ENCODE data around the gene NDUFB11. TPM values are rescaled to one million over a fixed set of nuclear protein-coding genes. Genes with fewer than 3 reads are reported as not detected.

Gene NDUFB11
- total and polyA plus RNA-seq, 9 of the 15 experiments (the other 6 are each of a cell fraction or from before 2014, with no cell fraction given): 20.9 to 269 (median 86.8) TPM

GRCh38 chrX:47129899-47130358, 14.6 kb downstream of the NDUFB11 start:
- H3K9ac ChIP-seq (ENCODE audit: insufficient read depth in 1 of 2, low read depth in 2 of 2, low read length in 2 of 2): peak overlapping the region in 1 of 2 experiments; percentile 38; a peak in 1 of 4 replicates
- peak overlapping the region; percentile 46; the same call in 1 of the 2 replicates for H3K4me2 ChIP-seq (ENCODE audit: insufficient read depth, low read length)
- peak overlapping the region; percentile 26; the same call in 1 of the 2 replicates for H2AFZ ChIP-seq (ENCODE audit: low read depth, low read length)
- ATAC-seq (no peak), FAIRE-seq (no peak), DNase-seq (ENCODE audit: extremely low read depth in 1 of 4, low spot score in 3 of 4) (no peak)
- no peaks in the 10 kb centered on the region for H3K9me1 ChIP-seq (ENCODE audit: control insufficient read depth, insufficient read depth, low read length)
- H3K27ac ChIP-seq (ENCODE audit: extremely low read depth, low read depth, low read length): 0 out of 3 replicates have a peak overlapping the region, but pooled peaks have one; percentile 31
- ChIA-PET POLR2A (interaction anchor here (0.6 to 2.4 kb wide), 5 partner anchors 9 to 17 kb away, joined by 3 to 10 read pairs (median 4); partner anchors contain the start of genes NDUFB11 and RBM10), CTCF (ENCODE audit: low intra/inter-chr PET ratio) (no interaction called here)
- TF ChIP-seq RBM34 (IDR thresholded peaks at IDR 0.05; ENCODE audit: borderline replicate concordance, insufficient read depth, low read length) (no peak), MAFF (IDR thresholded peaks at IDR 0.05; ENCODE audit: low read length) (peak; percentile 55), EGR1 (conservative IDR thresholded peaks at IDR 0.05) (no peak), BDP1 (IDR thresholded peaks at IDR 0.05; ENCODE audit: insufficient read depth, insufficient read length) (no peak), NR2F6 (CRISPR knock-in tag; IDR thresholded peaks at IDR 0.05) (no peak), XRCC5 (IDR thresholded peaks at IDR 0.05; ENCODE audit: low read depth, low read length) (no peak), MLLT1 (IDR thresholded peaks at IDR 0.05) (no peak), ZBTB7A (IDR thresholded peaks at IDR 0.05; ENCODE audit: borderline replicate concordance, control insufficient read depth, low read depth, low read length) (peak; percentile 32; the same call in 1 of the 2 replicates), GATAD2B (IDR thresholded peaks at IDR 0.05; ENCODE audit: borderline replicate concordance) (no peak), HNRNPLL (IDR thresholded peaks at IDR 0.05; ENCODE audit: low read depth, low read length, poor library complexity, severe bottlenecking) (no peak), C11orf30 (IDR thresholded peaks at IDR 0.05; ENCODE audit: low read depth) (peak; percentile 60; the same call in 1 of the 2 replicates), MAFG (tag; conservative IDR thresholded peaks at IDR 0.05) (peak; percentile 42), CREB1 (IDR thresholded peaks at IDR 0.05) (no peak), CREB1 (CRISPR knock-in tag; IDR thresholded peaks at IDR 0.05) (no peak), CCNT2 (IDR thresholded peaks at IDR 0.05; ENCODE audit: borderline replicate concordance, extremely low read depth, insufficient read length, low read depth, low read length) (no peak), SNIP1 (IDR thresholded peaks at IDR 0.05; ENCODE audit: low read depth) (no peak), ZNF316 (IDR thresholded peaks at IDR 0.05) (peak; percentile 79), RBBP5 (IDR thresholded peaks at IDR 0.05; ENCODE audit: borderline replicate concordance, insufficient read depth, low read length, poor library complexity, severe bottlenecking) (no peak), KDM2B (CRISPR knock-in tag; IDR thresholded peaks at IDR 0.05) (no peak), ZNF780A (CRISPR knock-in tag; IDR thresholded peaks at IDR 0.05) (no peak)
- TF ChIP-seq, protein P1, sequence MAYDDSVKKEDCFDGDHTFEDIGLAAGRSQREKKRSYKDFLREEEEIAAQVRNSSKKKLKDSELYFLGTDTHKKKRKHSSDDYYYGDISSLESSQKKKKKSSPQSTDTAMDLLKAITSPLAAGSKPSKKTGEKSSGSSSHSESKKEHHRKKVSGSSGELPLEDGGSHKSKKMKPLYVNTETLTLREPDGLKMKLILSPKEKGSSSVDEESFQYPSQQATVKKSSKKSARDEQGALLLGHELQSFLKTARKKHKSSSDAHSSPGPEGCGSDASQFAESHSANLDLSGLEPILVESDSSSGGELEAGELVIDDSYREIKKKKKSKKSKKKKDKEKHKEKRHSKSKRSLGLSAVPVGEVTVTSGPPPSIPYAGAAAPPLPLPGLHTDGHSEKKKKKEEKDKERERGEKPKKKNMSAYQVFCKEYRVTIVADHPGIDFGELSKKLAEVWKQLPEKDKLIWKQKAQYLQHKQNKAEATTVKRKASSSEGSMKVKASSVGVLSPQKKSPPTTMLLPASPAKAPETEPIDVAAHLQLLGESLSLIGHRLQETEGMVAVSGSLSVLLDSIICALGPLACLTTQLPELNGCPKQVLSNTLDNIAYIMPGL (CRISPR knock-in tag; IDR thresholded peaks at IDR 0.05): no peak
- no TSS peak for BruUV-seq (replicated peaks)
- H3K4me3 ChIP-seq: peak overlapping the region; percentile 62
- no peaks in the 10 kb centered on the region for H3K79me2 ChIP-seq (ENCODE audit: control insufficient read depth, insufficient read depth, low read length)
- intact Hi-C loops (cut with micrococcal nuclease) (loop anchor here (2.0 kb wide), 1 partner anchor 15 kb away; the partner anchor contains the start of genes NDUFB11 and RBM10), in situ Hi-C loops (cut with MboI) (no loop called here)
- no peaks in the 10 kb centered on the region for H3K9me3 ChIP-seq (replicated peaks; ENCODE audit: control insufficient read depth, insufficient read depth, low read depth, low read length)
- WGBS (ENCODE audit: insufficient coverage, low coverage, missing lambda C conversion rate): 33% methylated on average over 7 of the region's 11 CpGs
- no peaks in the 10 kb centered on the region for H3K27me3 ChIP-seq (ENCODE audit: control insufficient read depth in 2 of 2, insufficient read depth in 2 of 2, low read length in 2 of 2)
- H3K4me1 ChIP-seq (replicated peaks in 1 of 2; ENCODE audit: control insufficient read depth in 2 of 2, insufficient read depth in 2 of 2, low read length in 2 of 2): peaks cover 0 to 3% of the 10 kb centered on the region in 2 experiments; a peak in 1 of 5 replicates
- H4K20me1 ChIP-seq (replicated peaks; ENCODE audit: control insufficient read depth, insufficient read depth, low read length): no peaks in the 10 kb centered on the region
- no peaks in the 10 kb centered on the region for H3K36me3 ChIP-seq (ENCODE audit: control insufficient read depth, insufficient read depth, low read length)
